ENCODE measurements around the gene CCDC137.
A peak's percentile ranks its signal among the peaks of the same experiment; 100 is the strongest.
"Not testable (repeated sequence)": the region's sequence is repeated elsewhere in the genome, so short reads cannot be mapped to it uniquely, and the experiment has no call there.

The CCDC137 gene, protein sequence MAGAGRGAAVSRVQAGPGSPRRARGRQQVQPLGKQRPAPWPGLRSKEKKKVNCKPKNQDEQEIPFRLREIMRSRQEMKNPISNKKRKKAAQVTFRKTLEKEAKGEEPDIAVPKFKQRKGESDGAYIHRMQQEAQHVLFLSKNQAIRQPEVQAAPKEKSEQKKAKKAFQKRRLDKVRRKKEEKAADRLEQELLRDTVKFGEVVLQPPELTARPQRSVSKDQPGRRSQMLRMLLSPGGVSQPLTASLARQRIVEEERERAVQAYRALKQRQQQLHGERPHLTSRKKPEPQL

DNA sequence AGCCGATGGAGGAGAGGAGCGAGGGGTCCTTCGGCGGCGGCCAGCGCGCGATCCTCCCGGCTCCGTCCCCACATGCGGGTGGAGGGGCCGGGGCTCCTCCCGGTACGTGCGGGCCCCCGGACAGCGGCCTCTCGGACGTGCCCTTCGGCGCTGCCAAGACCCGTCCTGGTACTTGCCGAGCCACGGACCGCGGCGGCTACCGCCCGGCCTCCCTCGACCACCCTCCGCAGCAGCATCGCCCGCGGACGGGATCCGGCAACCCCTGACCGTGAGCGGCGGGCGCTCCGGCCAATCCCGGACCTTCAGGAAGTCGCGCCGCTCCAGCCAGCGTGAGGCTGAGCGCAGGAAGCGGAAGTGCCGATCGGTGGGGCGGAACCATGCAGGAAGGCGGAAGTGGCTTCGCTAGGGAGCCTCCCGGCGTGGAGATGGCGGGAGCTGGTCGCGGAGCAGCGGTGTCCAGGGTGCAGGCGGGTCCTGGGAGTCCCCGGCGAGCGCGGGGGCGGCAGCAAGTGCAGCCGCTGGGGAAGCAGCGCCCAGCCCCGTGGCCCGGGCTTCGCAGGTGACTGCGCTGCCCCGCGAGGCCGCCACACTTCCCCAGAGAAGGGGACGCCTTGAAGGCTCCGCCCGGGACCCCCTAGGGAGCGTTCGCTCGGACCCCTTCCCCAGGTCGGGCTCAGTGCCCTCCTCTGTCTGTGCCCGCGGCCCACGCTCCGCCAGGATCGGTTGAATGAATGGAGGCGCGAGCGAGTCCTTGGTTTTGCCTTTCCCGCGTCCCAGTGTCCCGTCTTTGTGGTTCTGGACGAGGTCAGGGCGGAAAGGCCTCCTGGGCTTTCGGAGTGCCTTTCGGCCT is at the start of gene CCDC137, which contains the start of gene OXLD1:
Gene CCDC137, plus strand, starts transcription at position 396 of the 850 bp plus-strand sequence. Its CDS starts 30 bp downstream, at position 426.
Gene OXLD1, minus strand, starts transcription at position 264 of the 850 bp plus-strand sequence. Its CDS starts 28 bp downstream, at position 236.
- DNase-seq = peak; percentile 90

DNA sequence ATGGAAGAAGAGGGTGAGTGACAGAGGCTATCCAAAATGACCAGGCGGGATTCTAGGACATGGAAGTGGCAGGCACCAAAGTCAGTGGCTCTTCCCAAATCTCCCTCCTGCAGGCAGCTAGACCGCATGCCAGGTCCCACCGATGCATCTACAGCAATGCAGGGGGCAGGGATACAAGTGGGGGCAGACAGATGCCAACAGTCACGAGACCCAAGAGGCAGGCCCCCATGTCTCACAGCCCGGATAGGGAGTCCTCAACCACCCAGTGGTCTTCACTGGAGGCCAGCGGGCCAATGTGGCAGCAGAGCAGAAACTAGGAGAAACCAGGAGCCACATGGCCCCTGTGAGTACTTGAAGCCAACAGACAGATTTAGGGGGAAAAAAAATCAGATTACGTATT is 49.7 kb upstream of the CCDC137 start:
- no peak for DNase-seq

DNA sequence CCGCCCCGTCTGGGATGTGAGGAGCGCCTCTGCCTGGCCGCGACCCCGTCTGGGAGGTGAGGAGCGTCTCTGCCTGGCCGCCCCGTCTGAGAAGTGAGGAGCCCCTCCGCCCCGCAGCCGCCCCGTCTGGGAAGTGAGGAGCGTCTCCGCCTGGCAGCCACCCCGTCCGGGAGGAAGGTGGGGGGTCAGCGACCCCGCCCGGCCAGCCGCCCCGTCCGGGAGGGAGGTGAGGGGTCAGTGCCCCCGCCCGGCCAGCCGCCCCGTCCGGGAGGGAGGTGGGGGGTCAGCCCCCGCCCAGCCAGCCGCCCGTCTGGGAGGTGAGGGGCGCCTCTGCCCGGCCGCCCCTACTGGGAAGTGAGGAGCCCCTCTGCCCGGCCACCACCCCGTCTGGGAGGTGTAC is 48.2 kb upstream of the CCDC137 start:
- DNase-seq = not testable (repeated sequence)

DNA sequence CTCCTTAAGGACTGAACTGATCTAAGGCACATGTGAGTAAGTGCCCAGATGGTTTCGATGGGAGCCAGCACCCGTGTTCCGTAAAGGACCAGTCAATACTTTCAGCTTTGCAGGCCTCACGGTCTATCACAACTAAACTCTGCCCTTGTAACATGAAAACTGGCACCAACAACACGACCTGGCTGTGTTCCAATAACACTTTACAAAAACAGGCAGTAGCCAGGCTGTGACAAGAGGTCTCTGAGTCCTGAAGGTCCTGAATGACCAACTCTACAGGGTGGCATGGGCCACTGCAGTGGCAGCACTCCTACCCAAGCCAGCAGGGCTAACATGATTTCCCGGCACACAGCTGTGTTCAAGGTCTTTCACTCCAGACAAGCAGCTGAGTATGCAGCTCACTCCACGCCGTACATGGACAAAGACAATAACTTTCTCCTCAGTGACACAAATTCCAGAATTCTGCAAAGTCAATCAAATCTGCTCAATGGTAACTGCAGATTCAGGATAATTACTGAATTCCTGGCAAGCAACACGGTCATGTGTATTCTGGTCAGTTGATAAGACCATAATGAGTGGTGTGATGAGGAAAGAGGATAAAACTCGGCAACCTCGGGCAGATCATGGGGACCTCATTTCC is 44.9 kb upstream of the CCDC137 start:
- DNase-seq = no peak

DNA sequence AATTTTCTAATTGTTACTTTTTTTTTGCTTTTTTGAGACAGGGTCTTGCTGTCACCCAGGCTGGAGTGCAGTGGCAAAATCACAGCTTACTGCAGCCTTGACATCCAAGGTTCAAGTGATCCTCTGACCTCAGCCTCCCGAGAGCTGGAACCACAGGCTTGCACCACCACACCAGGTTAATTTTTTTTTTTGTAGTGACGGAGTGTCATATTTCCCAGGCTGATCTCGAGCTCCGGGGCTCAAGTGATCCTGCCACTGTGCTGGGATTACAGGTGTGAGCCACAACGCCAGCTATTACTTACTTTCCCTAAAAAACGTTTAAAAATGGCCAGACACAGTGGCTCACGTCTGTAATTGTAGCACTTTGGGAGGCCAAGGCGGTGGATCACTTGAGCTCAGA is 36.3 kb upstream of the CCDC137 start:
- DNase-seq = no peak

DNA sequence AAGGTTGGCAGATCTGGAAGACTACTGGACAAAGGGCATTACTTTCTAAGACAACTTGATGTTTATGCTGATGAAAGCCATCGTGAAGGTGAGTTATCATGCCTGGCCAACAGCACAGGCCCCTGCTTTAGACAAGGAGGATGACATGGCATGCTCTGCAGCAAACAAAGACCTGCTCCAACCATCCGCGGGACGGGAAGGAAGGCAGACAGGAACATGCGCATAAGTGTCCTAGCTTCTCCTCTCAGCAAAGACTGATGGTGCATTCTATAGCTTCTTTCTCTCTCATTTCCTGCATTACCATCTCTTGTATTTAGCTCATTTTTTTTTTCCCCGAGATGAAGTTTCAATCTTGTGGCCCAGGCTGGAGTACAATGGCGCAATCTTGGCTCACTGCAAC is 35.1 kb upstream of the CCDC137 start:
- no peak for DNase-seq

DNA sequence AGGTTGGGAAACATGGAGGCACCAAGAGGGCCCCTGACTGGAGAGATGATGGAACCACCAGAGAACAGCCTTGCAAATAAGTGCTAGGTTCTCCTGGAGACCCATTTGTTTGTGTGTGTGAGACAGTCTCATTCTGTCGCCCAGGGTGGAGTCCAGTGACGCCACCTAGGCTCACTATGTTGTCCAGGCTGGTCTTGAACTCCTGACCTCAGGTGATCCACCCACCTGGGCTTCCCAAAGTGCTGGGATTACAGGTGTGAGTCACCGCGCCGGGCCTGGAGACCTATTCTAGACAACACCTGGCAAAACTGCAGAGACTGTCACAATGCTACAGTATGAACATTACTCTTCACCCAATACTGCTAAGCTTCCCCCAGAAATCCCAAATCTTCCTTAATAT is 31.1 kb upstream of the CCDC137 start:
- DNase-seq = no peak

DNA sequence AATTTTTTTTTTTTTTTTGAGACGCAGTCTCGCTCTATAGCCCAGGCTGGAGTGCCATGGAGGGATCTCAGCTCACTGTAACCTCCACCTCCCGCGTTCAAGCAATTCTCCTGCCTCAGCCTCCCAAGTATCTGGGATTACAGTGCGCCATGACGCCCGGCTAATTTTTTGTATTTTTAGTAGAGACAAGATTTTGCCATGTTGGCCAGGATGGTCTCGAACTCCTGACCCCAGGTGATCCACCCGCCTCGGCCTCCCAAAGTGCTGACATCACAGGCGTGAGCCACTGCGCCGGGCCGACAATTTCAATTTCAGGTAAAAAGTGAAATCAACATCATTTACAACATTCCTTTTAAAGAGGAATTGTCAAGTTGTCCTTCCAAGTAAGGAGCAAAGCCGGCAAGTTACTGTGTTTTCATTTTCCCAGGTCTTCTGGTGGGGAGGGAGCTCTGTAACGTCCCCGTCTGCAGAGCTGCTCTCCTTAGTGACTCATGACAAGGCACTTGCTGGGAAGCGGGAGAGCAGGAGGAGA is 30.5 kb upstream of the CCDC137 start:
- DNase-seq = no peak

DNA sequence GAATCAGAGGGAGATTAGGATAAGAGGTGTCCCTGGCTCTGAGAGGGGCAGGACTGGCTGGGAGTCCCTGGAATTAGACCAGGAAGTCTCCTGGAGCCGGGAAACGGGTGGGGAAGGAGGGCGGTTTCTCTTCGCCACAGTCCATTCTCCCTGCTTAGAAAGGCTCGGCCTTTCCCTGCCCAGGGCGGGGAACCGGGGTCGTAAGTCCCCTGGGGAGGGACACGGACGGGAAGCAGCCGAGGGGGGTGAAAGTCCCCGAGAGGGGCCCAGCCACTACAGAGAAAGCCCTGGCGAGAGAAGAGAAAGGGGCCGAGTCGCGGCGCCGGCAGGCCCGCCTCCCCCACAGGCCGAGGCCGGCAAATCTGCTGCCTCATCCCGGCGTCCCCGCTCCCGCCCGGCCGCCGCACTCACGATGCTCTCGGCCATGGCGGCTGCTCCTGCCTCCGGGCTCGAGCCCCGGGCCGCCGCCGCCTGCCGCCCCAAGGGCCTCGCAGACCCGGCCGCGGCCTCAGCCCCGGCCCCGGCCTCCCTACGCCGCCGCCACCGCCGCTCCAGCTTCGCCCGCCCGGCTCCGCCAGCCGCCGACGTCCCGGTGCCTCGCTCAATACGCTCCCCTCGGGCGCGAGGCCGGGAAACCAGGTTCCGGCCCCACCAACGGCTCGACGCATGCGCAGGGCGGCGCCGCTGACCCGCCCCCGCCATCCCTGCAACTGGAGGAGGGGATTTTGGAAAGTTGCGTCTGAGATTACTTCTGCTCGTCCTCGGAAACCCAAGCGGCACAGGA is 29.8 kb upstream of the CCDC137 start, which contains the start of the genes NPLOC4 and TSPAN10:
Gene NPLOC4, minus strand, starts transcription at position 608 of the 784 bp plus-strand sequence. Its CDS starts 182 bp downstream, at position 426.
Gene TSPAN10, plus strand, starts transcription at position 692 of the 784 bp plus-strand sequence. CDS start 5,217 bp downstream, outside the sequence.
- peak; percentile 79 for DNase-seq

DNA sequence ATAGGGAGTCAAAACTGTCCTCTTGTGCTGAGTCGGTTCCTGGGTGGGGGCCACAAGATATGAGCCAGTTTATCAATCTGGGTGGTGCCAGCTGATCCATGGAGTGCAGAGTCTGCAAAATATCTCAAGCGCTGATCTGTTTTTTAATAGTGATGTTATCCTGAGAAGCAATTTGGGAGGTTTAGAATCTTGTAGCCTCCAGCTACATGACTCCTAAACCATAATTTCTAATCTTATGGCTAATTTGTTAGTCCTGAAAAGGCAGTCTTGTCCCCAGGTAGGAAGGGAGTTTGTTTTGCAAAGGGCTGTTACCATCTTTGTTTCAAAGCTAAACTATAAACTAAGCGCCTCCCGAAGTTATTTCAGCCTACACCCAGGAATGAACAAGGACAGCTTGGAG is 27.9 kb upstream of the CCDC137 start:
- DNase-seq = no peak

DNA sequence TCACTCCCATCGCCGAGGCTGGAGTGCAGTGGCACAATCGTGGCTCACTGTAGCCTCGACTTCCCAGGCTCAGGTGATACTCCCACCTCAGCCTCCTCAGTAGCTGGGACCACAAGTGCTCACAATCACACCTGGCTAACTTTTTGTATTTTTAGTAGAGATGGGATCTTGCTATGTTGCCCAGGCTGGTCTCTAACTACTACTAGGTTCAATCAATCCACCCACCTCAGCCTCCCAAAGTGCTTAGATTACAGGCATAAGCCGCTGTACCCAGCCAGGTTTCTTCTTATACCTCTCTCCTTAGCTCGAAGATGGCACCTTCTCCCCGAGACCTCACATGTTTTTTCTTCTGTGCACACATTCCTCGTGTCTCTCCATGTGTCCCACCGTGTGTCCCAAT is 26.5 kb upstream of the CCDC137 start:
- no peak for DNase-seq

DNA sequence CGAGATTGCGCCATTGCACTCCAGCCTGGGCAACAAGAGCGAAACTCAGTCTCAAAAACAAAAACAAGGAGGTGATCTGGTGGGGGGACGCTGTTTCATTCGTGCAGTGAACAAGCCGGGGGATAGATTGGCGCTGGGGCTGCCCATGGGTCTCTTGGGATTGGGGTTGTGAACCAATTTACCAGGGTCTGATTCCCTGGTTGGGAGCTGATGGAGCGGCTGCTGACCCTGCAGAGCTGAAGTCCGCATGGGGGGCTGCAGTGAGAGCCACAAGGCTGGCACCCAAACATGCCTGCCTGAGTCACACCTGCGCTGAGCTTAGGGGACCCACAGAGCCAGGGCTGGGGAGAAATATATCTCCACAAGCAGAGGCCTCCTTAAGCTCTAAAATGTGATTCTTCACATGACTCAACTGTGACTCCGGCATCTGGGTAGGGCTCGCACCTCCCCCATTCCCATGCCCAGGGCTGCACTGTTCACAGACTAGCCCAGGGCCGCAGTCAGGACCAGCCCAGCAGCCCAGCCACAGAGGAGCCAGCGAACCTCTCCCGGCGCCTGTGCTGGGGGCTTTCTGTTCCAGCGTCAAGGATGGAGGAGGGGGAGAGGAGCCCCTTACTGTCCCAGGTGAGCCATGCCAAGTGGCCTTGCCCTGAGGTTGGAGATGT is 24.6 kb upstream of the CCDC137 start:
- DNase-seq = no peak

DNA sequence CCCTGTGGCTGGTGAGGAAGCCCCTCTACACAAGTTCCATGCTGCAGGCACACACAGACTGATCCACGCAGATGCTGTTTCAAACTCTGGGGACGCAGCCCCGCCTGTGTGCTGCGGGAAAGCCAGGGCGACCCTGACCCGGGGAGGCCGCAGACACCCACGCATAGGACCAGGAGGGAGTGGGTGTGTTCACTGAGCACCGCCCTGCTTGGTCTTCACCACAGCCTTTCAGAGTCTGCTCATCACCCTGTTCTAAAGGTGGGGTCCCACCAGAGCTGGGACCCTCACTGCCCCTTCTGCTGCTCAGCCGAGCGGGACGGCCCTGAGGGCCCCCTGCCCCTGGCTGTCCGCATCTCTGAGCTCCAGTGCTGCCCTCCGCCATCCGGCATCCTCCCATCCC is 22.0 kb upstream of the CCDC137 start:
- DNase-seq = no peak

DNA sequence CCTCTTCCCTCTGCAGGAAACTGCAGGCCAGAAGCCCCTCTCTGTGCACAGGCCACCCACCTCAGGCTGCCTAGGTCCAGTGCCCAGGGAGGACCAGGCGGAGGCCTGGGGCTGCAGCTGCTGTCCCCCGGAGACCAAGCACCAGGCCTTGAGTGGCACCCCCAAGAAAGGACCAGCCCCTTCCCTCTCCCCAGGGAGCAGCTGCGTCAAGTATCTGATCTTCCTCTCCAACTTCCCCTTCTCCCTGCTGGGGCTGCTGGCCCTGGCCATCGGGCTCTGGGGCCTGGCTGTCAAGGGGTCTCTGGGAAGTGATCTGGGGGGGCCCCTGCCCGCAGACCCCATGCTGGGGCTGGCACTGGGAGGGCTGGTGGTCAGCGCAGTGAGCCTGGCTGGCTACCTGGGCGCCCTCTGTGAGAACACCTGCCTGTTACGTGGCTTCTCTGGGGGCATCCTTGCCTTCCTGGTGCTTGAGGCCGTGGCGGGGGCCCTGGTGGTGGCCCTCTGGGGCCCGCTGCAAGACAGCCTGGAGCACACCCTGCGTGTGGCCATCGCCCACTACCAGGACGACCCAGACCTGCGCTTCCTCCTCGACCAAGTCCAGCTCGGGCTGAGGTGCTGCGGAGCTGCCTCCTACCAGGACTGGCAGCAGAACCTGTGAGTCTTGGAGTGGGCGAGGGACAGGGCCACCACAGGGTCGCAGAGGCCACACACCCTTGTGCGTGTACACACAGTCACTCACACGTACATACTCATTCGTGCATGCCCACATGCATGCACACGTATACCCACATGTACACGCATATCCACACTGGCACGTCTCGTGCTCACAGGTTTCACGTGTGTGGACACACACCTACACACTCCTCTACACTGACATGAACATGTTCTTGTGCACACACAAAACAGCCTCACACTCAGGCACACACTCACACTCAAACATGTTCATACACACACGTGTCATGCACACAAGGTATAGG is 21.3 kb upstream of the CCDC137 start:
- no peak for DNase-seq

DNA sequence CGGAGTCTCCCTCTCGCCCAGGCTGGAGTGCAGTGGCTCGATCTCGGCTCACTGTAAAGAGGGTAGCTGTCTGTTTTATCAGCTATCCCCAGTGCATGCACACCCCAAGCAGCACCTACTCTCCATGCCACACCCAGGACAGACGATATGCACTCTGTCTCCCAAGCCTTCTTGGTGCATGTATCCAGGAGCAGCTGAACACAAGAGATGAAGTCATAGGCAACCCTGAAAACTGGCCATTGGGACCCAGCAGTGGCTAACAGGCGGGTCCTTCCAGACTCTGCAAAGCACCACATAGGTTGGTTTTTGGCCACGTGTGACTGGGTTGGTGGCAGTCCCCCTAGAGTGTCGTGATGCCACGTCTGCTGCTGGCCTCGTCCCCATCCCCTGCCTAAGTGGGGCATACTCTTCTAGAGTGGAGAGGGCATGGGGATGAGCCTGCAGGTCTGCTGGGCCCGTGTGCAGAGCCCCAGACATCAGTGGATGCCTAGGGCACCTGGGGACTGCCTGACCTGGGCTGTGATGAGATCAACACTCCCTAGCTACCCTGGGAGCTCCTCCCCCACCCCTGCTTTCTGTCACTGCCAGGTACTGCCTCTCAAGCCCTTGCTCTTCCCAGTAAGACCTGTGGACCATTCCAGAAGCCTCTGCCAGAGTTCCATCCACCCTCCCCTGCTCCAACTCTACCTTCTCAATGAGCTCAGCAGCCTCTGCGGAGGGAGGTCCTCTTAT is 19.5 kb upstream of the CCDC137 start:
- DNase-seq = no peak

DNA sequence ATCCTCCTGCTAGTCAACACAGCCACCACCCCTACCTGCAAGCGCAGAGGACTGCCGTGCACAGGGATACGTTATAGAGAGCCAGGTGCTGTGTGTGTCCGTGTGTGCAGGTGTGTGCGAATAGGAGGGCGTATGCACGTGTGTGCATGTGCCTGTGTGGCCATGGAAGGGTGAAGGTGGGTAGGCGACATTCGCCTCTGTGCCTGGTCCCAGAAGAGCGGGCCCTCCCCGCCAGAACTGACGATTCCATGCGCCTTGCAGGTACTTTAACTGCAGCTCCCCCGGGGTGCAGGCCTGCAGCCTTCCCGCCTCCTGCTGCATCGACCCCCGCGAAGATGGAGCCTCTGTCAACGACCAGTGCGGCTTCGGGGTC is 18.9 kb upstream of the CCDC137 start:
- DNase-seq = no peak

DNA sequence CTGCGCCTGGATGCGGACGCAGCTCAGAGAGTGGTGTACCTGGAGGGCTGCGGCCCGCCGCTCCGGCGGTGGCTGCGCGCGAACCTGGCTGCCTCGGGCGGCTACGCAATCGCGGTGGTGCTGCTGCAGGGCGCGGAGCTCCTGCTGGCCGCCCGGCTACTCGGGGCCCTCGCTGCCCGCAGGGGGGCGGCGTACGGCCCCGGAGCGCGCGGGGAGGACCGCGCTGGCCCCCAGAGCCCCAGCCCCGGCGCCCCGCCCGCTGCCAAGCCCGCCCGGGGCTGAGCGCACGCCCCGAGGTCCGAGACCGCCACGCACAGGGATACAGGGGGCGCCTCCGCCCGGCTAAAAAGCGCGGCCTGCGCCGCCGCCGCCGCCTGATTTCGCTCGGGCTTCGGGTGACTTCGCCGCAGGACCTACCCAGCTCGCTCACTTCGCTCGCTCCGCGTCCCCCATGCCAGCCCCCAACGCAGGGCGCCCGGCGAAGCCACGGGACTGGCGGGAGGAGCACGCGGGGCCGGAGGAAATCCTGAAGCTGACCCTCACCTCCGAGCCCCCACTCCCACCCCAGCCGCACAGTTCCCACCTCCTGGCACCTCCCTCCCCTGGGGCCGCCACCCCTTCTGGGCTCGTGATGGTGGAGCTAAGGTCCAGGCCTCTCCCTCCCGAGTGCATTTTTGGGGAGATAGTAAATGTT is 18.4 kb upstream of the CCDC137 start:
- DNase-seq = no peak

DNA sequence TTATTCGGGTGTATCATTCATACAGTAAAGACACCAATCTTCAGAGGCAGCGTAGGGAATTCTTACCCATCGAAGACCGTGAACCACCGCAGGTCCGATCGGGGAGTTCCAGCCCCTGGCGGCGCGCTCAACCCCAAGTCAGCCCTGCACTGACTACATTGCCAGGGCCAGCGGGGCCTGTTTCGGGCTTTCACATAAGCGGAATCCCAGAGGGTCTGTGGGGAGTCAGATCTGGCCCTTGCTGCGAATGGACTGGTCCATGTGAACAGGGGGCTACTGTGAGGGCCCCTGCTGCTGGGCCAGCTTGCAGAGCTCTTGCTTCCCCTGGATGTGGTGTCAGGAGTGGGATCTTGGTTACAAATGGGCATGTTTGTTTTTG is 17.8 kb upstream of the CCDC137 start:
- DNase-seq = no peak

DNA sequence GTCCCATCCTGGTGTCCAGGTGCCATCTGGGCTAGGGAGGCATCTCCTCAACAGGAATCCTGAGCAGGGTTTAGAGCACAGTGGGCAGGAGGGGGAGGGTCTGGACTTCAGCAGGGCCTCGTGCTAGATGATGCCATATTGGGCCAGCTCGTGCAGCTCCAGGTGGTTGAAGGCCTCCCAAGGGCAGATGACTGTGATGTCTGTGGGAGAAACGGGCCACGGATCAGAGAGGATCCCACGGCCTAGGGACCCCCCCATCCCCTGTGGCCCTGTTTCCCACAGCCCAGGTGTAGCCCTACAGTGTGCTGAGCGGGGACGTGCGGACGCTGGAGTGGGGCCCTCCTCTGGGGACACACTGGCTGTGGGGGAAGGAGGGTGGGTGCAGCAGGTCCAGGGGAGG is 15.6 kb upstream of the CCDC137 start:
- DNase-seq = no peak
